Measurements from ENCODE around the gene ZNF644. TPM values are rescaled to one million over a fixed set of nuclear protein-coding genes. Genes with fewer than 3 reads are reported as not detected.

ZNF644 gene
- total RNA-seq, 1 donor from 2014 or later: 77.9 TPM

GRCh38 chr1:91026320-91026719, 4.5 kb upstream of the ZNF644 start:
- no peak for DNase-seq (ENCODE audit: low spot score in 2 of 2, unreplicated experiment in 2 of 2)
- Mint-ChIP-seq H3K4me3 (no peak overlapping the region), H3K36me3 (no peaks in the 10 kb centered on the region), H3K27ac (no peak overlapping the region), H3K27me3 (ENCODE audit: low read depth) (peaks cover 4% of the 10 kb centered on the region), H3K4me1 (peaks cover 13% of the 10 kb centered on the region), H3K9me3 (no peaks in the 10 kb centered on the region)
- TF ChIP-seq CTCF (IDR thresholded peaks at IDR 0.05; ENCODE audit: unreplicated experiment): no peak

- Mint-ChIP-seq H3K9me3 (no peaks in the 10 kb centered on the region), H3K4me3 (no peak overlapping the region), H3K27ac (peak overlapping the region; percentile 1), H3K36me3 (no peaks in the 10 kb centered on the region), H3K4me1 (peaks cover 24% of the 10 kb centered on the region), H3K27me3 (ENCODE audit: low read depth) (no peaks in the 10 kb centered on the region)
- TF ChIP-seq CTCF (IDR thresholded peaks at IDR 0.05; ENCODE audit: unreplicated experiment): no peak
- DNase-seq (ENCODE audit: low spot score in 2 of 2, unreplicated experiment in 2 of 2): no peak
Measured at GRCh38 chr1:91024481-91025119, 2.8 kb upstream of the ZNF644 start.

GRCh38 chr1:91022518-91022929, 689 bp upstream of the ZNF644 start:
- no peaks in the 10 kb centered on the region for H3K9me3 Mint-ChIP-seq
- H3K4me3 Mint-ChIP-seq: peak overlapping the region; percentile 96
- peaks cover 6% of the 10 kb centered on the region for H3K36me3 Mint-ChIP-seq

GRCh38 chr1:91020967-91021685, 709 bp downstream of the ZNF644 start:
- Mint-ChIP-seq H3K4me1 (peaks cover 43% of the 10 kb centered on the region), H3K9me3 (no peaks in the 10 kb centered on the region), H3K27ac (peak overlapping the region; percentile 99), H3K36me3 (peaks cover 6% of the 10 kb centered on the region), H3K4me3 (peak overlapping the region; percentile 96), H3K27me3 (ENCODE audit: low read depth) (no peaks in the 10 kb centered on the region)
- TF ChIP-seq CTCF (IDR thresholded peaks at IDR 0.05; ENCODE audit: unreplicated experiment): no peak
- DNase-seq (ENCODE audit: low spot score in 2 of 2, unreplicated experiment in 2 of 2): peak; percentile 65 to 83

More at GRCh38 chr1:91022518-91022929, 689 bp upstream of the ZNF644 start:
- peak overlapping the region; percentile 100 for H3K27ac Mint-ChIP-seq
- H3K27me3 Mint-ChIP-seq (ENCODE audit: low read depth): no peaks in the 10 kb centered on the region
- H3K4me1 Mint-ChIP-seq: peaks cover 41% of the 10 kb centered on the region
- no peak for DNase-seq (ENCODE audit: low spot score in 2 of 2, unreplicated experiment in 2 of 2)
- TF ChIP-seq CTCF (IDR thresholded peaks at IDR 0.05; ENCODE audit: unreplicated experiment): no peak

- no peak for TF ChIP-seq CTCF (IDR thresholded peaks at IDR 0.05; ENCODE audit: unreplicated experiment)
- H3K4me1 Mint-ChIP-seq: peaks cover 48% of the 10 kb centered on the region
- H3K9me3 Mint-ChIP-seq: no peaks in the 10 kb centered on the region
- DNase-seq (ENCODE audit: low spot score in 2 of 2, unreplicated experiment in 2 of 2): no peak
- H3K27me3 Mint-ChIP-seq (ENCODE audit: low read depth): no peaks in the 10 kb centered on the region
- peaks cover 6% of the 10 kb centered on the region for H3K36me3 Mint-ChIP-seq
- H3K4me3 Mint-ChIP-seq: peak overlapping the region; percentile 96
- peak overlapping the region; percentile 99 for H3K27ac Mint-ChIP-seq
Measured at GRCh38 chr1:91020486-91020885, 1.3 kb downstream of the ZNF644 start.

Data from mesothelial cell of epicardium (in vitro differentiated cells).